ENCODE results near the gene OR5H14. TPM values are rescaled to one million over a fixed set of nuclear protein-coding genes. Genes with fewer than 3 reads are reported as not detected.

The OR5H14 gene
- total RNA-seq (not detected in 2 replicates), polyA plus RNA-seq (not detected in 2 replicates)

DNA sequence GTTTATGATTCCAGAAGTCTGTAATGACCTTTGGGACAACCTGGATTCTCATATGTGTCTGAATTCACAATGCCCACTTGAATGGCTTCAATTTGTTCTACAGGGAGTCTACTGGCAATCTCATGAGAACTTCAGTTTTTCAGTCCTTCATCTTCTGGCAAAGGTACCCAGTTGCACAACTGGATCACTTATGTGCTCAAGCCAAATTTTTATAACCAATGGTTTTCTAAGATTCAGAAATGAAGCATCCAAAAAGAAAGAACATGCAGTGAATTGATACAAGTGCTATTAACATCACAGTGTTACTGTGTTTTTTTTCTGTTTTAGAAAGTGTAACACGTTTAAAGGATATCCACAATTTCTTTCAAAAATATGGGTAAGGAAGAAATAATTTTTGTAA, at the start of gene OR5H14:
Gene OR5H14, plus strand, starts transcription at position 301 of the 400 bp plus-strand sequence. CDS start 1,907 bp downstream, outside the sequence.
- no peak for DNase-seq (ENCODE audit: low spot score)
- Histone ChIP-seq H3K79me2 (no peaks in the 10 kb centered on the region), H3K27ac (no peak within 1 kb of the TSS), H3K36me3 (replicated peaks; ENCODE audit: insufficient read depth, low read depth) (no peaks in the 10 kb centered on the region), H4K20me1 (ENCODE audit: insufficient read depth, poor library complexity, severe bottlenecking) (no peaks in the 10 kb centered on the region), H2AFZ (no peak within 1 kb of the TSS), H3K27me3 (no peaks in the 10 kb centered on the region), H3K4me2 (no peak within 1 kb of the TSS), H3K9me2 (replicated peaks; ENCODE audit: insufficient read depth) (no peaks in the 10 kb centered on the region), H3K4me3 (no peak within 1 kb of the TSS), H3K9me3 (ENCODE audit: low read depth) (no peaks in the 10 kb centered on the region), H3K4me1 (ENCODE audit: insufficient read depth) (no peaks in the 10 kb centered on the region)
- no peak for TF ChIP-seq EZH2phosphoT487 (IDR thresholded peaks at IDR 0.05; ENCODE audit: low read depth, severe bottlenecking, unreplicated experiment)
- WGBS (ENCODE audit: low lambda C conversion rate, missing lambda C conversion rate) = 80% methylated on average over 1 of the region's 1 CpG

DNA sequence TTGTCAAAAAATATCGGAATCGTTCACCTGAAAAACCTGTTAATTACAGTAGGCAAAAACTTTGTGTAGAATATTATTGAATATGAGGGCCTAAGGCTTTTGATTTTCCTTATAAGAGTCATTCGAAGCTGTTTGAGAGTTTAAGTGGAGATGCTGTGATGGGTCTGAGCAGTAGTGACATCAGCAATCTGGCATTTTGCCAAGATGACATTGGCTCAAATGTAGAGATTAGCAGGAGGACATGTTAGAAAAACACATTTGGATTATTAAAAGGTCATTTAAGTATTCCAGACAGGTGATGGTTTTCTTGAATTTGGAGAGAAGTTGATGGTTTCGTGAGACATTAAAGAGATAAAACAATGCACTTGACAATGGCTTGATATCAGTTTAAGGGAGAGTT, 47.4 kb upstream of the OR5H14 start:
- TF ChIP-seq, protein P1, sequence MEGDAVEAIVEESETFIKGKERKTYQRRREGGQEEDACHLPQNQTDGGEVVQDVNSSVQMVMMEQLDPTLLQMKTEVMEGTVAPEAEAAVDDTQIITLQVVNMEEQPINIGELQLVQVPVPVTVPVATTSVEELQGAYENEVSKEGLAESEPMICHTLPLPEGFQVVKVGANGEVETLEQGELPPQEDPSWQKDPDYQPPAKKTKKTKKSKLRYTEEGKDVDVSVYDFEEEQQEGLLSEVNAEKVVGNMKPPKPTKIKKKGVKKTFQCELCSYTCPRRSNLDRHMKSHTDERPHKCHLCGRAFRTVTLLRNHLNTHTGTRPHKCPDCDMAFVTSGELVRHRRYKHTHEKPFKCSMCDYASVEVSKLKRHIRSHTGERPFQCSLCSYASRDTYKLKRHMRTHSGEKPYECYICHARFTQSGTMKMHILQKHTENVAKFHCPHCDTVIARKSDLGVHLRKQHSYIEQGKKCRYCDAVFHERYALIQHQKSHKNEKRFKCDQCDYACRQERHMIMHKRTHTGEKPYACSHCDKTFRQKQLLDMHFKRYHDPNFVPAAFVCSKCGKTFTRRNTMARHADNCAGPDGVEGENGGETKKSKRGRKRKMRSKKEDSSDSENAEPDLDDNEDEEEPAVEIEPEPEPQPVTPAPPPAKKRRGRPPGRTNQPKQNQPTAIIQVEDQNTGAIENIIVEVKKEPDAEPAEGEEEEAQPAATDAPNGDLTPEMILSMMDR (IDR thresholded peaks at IDR 0.05; ENCODE audit: poor library complexity) = no peak
- no peak for TF ChIP-seq EZH2phosphoT487 (IDR thresholded peaks at IDR 0.05; ENCODE audit: low read depth, severe bottlenecking, unreplicated experiment)
- no peak for TF ChIP-seq EZH2 (IDR thresholded peaks at IDR 0.05; ENCODE audit: borderline replicate concordance)
- H3K27me3 ChIP-seq = no peaks in the 10 kb centered on the region

DNA sequence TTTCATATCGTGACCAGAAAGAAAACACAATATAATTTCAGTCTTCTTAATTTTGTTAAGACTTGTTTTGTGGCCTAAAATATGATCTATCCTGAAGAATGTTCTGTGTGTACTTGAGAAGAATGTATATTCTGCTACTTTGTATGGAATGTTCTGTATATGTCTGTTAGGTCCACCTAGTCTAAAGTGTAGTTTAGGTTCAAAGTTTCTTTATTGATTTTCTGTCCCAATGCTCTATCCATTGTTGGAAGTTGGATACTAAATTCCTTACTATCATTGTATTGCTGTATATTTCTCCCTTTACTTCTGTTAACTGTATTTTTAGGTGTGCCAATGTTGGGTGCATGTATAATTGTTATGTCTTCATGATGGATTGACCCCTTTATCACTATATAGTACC, 39.1 kb upstream of the OR5H14 start:
- Histone ChIP-seq H3K4me3 (no peak overlapping the region), H3K4me2 (no peak overlapping the region), H3K9me3 (ENCODE audit: low read depth) (peaks cover 5% of the 10 kb centered on the region), H4K20me1 (ENCODE audit: insufficient read depth, poor library complexity, severe bottlenecking) (no peaks in the 10 kb centered on the region), H2AFZ (no peak overlapping the region), H3K27ac (no peak overlapping the region), H3K36me3 (replicated peaks; ENCODE audit: insufficient read depth, low read depth) (no peaks in the 10 kb centered on the region), H3K27me3 (no peaks in the 10 kb centered on the region), H3K79me2 (no peaks in the 10 kb centered on the region), H3K4me1 (ENCODE audit: insufficient read depth) (no peaks in the 10 kb centered on the region), H3K9me2 (replicated peaks; ENCODE audit: insufficient read depth) (no peaks in the 10 kb centered on the region)
- WGBS (ENCODE audit: low lambda C conversion rate, missing lambda C conversion rate) = 96% methylated on average over 1 of the region's 1 CpG
- no peak for DNase-seq (ENCODE audit: low spot score)
- TF ChIP-seq, protein P1 (IDR thresholded peaks at IDR 0.05; ENCODE audit: poor library complexity) = no peak
- TF ChIP-seq EZH2phosphoT487 (IDR thresholded peaks at IDR 0.05; ENCODE audit: low read depth, severe bottlenecking, unreplicated experiment) = no peak
- TF ChIP-seq EZH2 (IDR thresholded peaks at IDR 0.05; ENCODE audit: borderline replicate concordance) = no peak

More for the DNA sequence above, 47.4 kb upstream of the OR5H14 start:
- Histone ChIP-seq H3K4me3 (no peak overlapping the region), H2AFZ (no peak overlapping the region), H3K9me2 (replicated peaks; ENCODE audit: insufficient read depth) (no peaks in the 10 kb centered on the region), H3K9me3 (ENCODE audit: low read depth) (no peaks in the 10 kb centered on the region), H3K36me3 (replicated peaks; ENCODE audit: insufficient read depth, low read depth) (no peaks in the 10 kb centered on the region), H3K4me1 (ENCODE audit: insufficient read depth) (no peaks in the 10 kb centered on the region), H3K79me2 (no peaks in the 10 kb centered on the region), H3K27ac (no peak overlapping the region), H3K4me2 (no peak overlapping the region), H4K20me1 (ENCODE audit: insufficient read depth, poor library complexity, severe bottlenecking) (no peaks in the 10 kb centered on the region)
- DNase-seq (ENCODE audit: low spot score) = no peak
- WGBS (ENCODE audit: low lambda C conversion rate, missing lambda C conversion rate) = 96% methylated on average over 4 of the region's 4 CpGs

DNA sequence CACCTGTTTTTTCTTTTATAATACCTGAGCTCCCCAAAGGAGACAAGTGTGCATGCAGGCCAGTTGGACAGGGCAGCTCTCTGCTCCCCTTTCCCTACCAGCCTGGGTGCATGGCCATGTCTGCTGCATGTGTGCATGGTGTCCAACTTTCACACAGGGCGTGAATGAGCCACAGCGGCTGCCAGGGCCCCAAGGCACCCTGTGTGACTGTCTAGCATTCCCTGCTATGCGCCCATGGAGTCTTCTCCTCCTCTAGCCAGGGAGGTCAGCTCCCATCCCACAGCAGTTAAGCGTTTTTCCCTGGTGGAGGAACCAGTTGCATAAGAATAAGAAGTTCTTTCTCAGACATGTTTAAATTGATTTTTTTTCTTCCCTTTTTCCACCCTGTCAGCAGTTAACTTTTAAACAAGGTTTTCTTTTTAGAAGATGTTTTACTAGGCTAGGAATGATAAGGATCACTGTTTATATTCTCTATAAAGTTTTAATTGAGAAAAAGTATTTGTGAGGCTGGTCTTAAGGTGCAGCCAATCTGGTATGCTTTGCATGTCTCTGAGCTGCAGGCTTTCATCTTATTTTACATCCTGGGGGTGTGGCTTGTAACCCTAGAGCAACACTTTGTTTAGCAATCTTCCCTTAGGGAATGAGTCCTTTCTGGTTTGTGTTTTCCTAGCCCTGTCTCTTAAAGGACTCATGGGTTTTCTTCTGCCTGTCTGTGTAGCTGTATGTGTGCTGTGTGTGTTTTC, 37.3 kb upstream of the OR5H14 start:
- TF ChIP-seq EZH2phosphoT487 (IDR thresholded peaks at IDR 0.05; ENCODE audit: low read depth, severe bottlenecking, unreplicated experiment) (no peak), EZH2 (IDR thresholded peaks at IDR 0.05; ENCODE audit: borderline replicate concordance) (no peak)
- TF ChIP-seq, protein P1 (IDR thresholded peaks at IDR 0.05; ENCODE audit: poor library complexity) = no peak
- Histone ChIP-seq H3K36me3 (replicated peaks; ENCODE audit: insufficient read depth, low read depth) (no peaks in the 10 kb centered on the region), H3K9me3 (ENCODE audit: low read depth) (peaks cover 5% of the 10 kb centered on the region), H3K79me2 (no peaks in the 10 kb centered on the region), H3K4me2 (no peak overlapping the region), H2AFZ (no peak overlapping the region), H3K4me1 (ENCODE audit: insufficient read depth) (no peaks in the 10 kb centered on the region), H3K4me3 (no peak overlapping the region), H3K27ac (no peak overlapping the region), H3K27me3 (no peaks in the 10 kb centered on the region), H3K9me2 (replicated peaks; ENCODE audit: insufficient read depth) (no peaks in the 10 kb centered on the region), H4K20me1 (ENCODE audit: insufficient read depth, poor library complexity, severe bottlenecking) (no peaks in the 10 kb centered on the region)
- DNase-seq (ENCODE audit: low spot score) = no peak
- 62% methylated on average over 4 of the region's 4 CpGs for WGBS (ENCODE audit: low lambda C conversion rate, missing lambda C conversion rate)
